Measurements from ENCODE around the gene FBXO41. TPM values are rescaled to one million over a fixed set of nuclear protein-coding genes. Genes with fewer than 3 reads are reported as not detected.

Gene FBXO41
- total and polyA plus RNA-seq, 9 of the 15 experiments (the other 6 are each of a cell fraction or from before 2014, with no cell fraction given): 0.21 to 8.2 (median 3.5) TPM

DNA sequence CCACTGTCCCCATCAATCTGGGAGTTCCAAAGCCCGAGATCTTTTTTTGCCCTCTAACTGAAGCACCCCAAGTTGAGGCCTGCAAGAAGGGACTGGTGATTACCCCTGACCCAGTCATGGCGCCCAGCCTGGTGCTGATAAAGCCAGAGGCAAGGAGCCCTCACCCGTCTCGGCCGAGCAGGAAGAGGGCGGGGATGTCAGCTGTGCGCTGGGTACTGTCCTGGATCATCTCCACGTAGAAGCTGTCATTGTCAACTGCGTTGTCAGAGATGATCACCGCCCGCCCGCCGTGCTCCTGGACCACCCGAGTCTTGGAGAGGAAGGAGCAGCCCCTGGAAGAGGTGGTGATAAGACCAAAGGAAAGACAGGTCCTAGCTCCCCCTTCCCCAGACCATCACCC lies 55.6 kb downstream of the FBXO41 start:
- no peaks in the 10 kb centered on the region for H3K9me1 ChIP-seq (ENCODE audit: control insufficient read depth, insufficient read depth, low read length)
- no peaks in the 10 kb centered on the region for H3K27me3 ChIP-seq (ENCODE audit: control insufficient read depth in 2 of 2, insufficient read depth in 2 of 2, low read length in 2 of 2)
- ChIA-PET POLR2A (interaction anchor here (0.7 to 4.8 kb wide), 6 partner anchors 8 to 16 kb away, joined by 3 to 25 read pairs (median 4); partner anchors contain the start of gene SMYD5), CTCF (ENCODE audit: low intra/inter-chr PET ratio) (no interaction called here)
- in situ Hi-C loops (cut with MboI) (no loop called here), intact Hi-C loops (cut with micrococcal nuclease) (no loop called here)
- DNase-seq (ENCODE audit: extremely low read depth in 1 of 4, low spot score in 3 of 4) (no peak), ATAC-seq (no peak), FAIRE-seq (no peak)
- H3K4me2 ChIP-seq (ENCODE audit: insufficient read depth, low read length): no peak overlapping the region
- H3K4me3 ChIP-seq: no peak overlapping the region
- H3K9ac ChIP-seq (ENCODE audit: insufficient read depth in 1 of 2, low read depth in 2 of 2, low read length in 2 of 2): no peak overlapping the region
- H3K9me3 ChIP-seq (replicated peaks; ENCODE audit: control insufficient read depth, insufficient read depth, low read depth, low read length): no peaks in the 10 kb centered on the region
- H3K4me1 ChIP-seq (replicated peaks in 1 of 2; ENCODE audit: control insufficient read depth in 2 of 2, insufficient read depth in 2 of 2, low read length in 2 of 2): peaks cover 0 to 22% of the 10 kb centered on the region in 2 experiments; a peak in 3 of 5 replicates
- WGBS (ENCODE audit: insufficient coverage, low coverage, missing lambda C conversion rate): 84% methylated on average over 14 of the region's 14 CpGs
- peaks cover 11% of the 10 kb centered on the region for H3K79me2 ChIP-seq (ENCODE audit: control insufficient read depth, insufficient read depth, low read length)
- H3K27ac ChIP-seq (ENCODE audit: extremely low read depth, low read depth, low read length): no peak overlapping the region
- no TSS peak for BruUV-seq (replicated peaks)
- H2AFZ ChIP-seq (ENCODE audit: low read depth, low read length): no peak overlapping the region
- H4K20me1 ChIP-seq (replicated peaks; ENCODE audit: control insufficient read depth, insufficient read depth, low read length): 0 out of 2 replicates have a peak, but pooled peaks cover 3% of the 10 kb centered on the region
- H3K36me3 ChIP-seq (ENCODE audit: control insufficient read depth, insufficient read depth, low read length): peaks cover 60% of the 10 kb centered on the region
- TF ChIP-seq ZSCAN29 (IDR thresholded peaks at IDR 0.05) (no peak), CBX5 (IDR thresholded peaks at IDR 0.05; ENCODE audit: borderline replicate concordance, low read depth) (no peak), CTCFL (IDR thresholded peaks at IDR 0.05; ENCODE audit: borderline replicate concordance, insufficient read depth, low read depth, low read length, poor library complexity, severe bottlenecking) (no peak), HDGF (IDR thresholded peaks at IDR 0.05) (no peak), SRSF1 (IDR thresholded peaks at IDR 0.05; ENCODE audit: low read depth, low read length) (no peak), SMARCB1 (IDR thresholded peaks at IDR 0.05; ENCODE audit: insufficient read length, low read depth) (no peak), USF1 (CRISPR knock-in tag; IDR thresholded peaks at IDR 0.05) (no peak), GMEB1 (CRISPR knock-in tag; IDR thresholded peaks at IDR 0.05) (no peak), TGIF2 (CRISPR knock-in tag; IDR thresholded peaks at IDR 0.05) (no peak), ZNF668 (CRISPR knock-in tag; IDR thresholded peaks at IDR 0.05) (no peak), ZNF707 (CRISPR knock-in tag; conservative IDR thresholded peaks at IDR 0.05) (no peak), PHF21A (IDR thresholded peaks at IDR 0.05; ENCODE audit: borderline replicate concordance, low read depth) (no peak)
- TF ChIP-seq, protein P1, sequence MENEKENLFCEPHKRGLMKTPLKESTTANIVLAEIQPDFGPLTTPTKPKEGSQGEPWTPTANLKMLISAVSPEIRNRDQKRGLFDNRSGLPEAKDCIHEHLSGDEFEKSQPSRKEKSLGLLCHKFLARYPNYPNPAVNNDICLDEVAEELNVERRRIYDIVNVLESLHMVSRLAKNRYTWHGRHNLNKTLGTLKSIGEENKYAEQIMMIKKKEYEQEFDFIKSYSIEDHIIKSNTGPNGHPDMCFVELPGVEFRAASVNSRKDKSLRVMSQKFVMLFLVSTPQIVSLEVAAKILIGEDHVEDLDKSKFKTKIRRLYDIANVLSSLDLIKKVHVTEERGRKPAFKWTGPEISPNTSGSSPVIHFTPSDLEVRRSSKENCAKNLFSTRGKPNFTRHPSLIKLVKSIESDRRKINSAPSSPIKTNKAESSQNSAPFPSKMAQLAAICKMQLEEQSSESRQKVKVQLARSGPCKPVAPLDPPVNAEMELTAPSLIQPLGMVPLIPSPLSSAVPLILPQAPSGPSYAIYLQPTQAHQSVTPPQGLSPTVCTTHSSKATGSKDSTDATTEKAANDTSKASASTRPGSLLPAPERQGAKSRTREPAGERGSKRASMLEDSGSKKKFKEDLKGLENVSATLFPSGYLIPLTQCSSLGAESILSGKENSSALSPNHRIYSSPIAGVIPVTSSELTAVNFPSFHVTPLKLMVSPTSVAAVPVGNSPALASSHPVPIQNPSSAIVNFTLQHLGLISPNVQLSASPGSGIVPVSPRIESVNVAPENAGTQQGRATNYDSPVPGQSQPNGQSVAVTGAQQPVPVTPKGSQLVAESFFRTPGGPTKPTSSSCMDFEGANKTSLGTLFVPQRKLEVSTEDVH (IDR thresholded peaks at IDR 0.05; ENCODE audit: low read depth, partially characterized antibody): no peak
- TF ChIP-seq, protein P2, sequence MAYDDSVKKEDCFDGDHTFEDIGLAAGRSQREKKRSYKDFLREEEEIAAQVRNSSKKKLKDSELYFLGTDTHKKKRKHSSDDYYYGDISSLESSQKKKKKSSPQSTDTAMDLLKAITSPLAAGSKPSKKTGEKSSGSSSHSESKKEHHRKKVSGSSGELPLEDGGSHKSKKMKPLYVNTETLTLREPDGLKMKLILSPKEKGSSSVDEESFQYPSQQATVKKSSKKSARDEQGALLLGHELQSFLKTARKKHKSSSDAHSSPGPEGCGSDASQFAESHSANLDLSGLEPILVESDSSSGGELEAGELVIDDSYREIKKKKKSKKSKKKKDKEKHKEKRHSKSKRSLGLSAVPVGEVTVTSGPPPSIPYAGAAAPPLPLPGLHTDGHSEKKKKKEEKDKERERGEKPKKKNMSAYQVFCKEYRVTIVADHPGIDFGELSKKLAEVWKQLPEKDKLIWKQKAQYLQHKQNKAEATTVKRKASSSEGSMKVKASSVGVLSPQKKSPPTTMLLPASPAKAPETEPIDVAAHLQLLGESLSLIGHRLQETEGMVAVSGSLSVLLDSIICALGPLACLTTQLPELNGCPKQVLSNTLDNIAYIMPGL (CRISPR knock-in tag; IDR thresholded peaks at IDR 0.05): no peak
